H1 (cell line): ENCODE measurements around the gene CRYBB1. TPM values are rescaled to one million over a fixed set of nuclear protein-coding genes. Genes with fewer than 3 reads are reported as not detected.
A peak's percentile ranks its signal among the peaks of the same experiment; 100 is the strongest.

Source experiments
- CTCF ChIA-PET: fragments of 300-600 bp; sonication (Branson Sonifier 250); formaldehyde crosslinking; loops from one replicate; lab custom pipeline; 2021; ENCODE audit not compliant: partially characterized antibody; lab: Charles Lee
- POLR2A ChIA-PET: fragments of 300-600 bp; sonication (Branson Sonifier 250); formaldehyde crosslinking; loops from one replicate; lab custom pipeline; 2021; ENCODE audit warnings: inconsistent platforms; ENCODE audit not compliant: partially characterized antibody; lab: Charles Lee
- DNase-seq, 2 experiments: peaks; one replicate each; pipeline versions ENCODE4 v3.0.0 to v3.0.0-alpha.2; 2010 to 2022; ENCODE audit warnings: low spot score in 2 of 2, low read depth in 1 of 2, mixed read lengths in 1 of 2
- FAIRE-seq: peaks from 2 replicates; lab custom pipeline; 2011; peaks lifted over from hg19 to GRCh38; lab: Jason Lieb, UNC
- H2AFZ ChIP-seq: 2 replicates; pipeline ENCODE4 v1.8.1; 2012; ENCODE audit warnings: low read length, inconsistent platforms
- H2AK5ac ChIP-seq: 2 replicates; pipeline ENCODE4 v1.6.1; 2013; ENCODE audit warnings: low read depth, low read length
- H2BK120ac ChIP-seq: replicated peaks from 2 replicates; pipeline ENCODE3; 2013; ENCODE audit warnings: low read depth, low read length, inconsistent platforms
- H2BK12ac ChIP-seq: 2 replicates; pipeline ENCODE4 v1.6.1; 2013; ENCODE audit warnings: low read depth, low read length
- H2BK15ac ChIP-seq: 2 replicates; pipeline ENCODE4 v1.6.1; 2013; ENCODE audit warnings: low read length
- H2BK20ac ChIP-seq: 2 replicates; pipeline ENCODE4 v1.6.1; 2013; ENCODE audit warnings: low read length
- H2BK5ac ChIP-seq: 2 replicates; pipeline ENCODE4 v1.6.1; 2013; ENCODE audit warnings: low read depth, low read length
- H3K14ac ChIP-seq: 2 replicates; pipeline ENCODE4 v1.6.1; 2013; ENCODE audit warnings: inconsistent platforms; ENCODE audit not compliant: insufficient read length
- H3K18ac ChIP-seq: 2 replicates; pipeline ENCODE4 v1.6.1; 2013; ENCODE audit warnings: low read length; ENCODE audit errors: extremely low read depth
- H3K23ac ChIP-seq: 2 replicates; pipeline ENCODE4 v1.6.1; 2013; ENCODE audit warnings: inconsistent platforms; ENCODE audit not compliant: insufficient read length
- H3K23me2 ChIP-seq: 2 replicates; pipeline ENCODE4 v1.6.1; 2013; ENCODE audit warnings: low read depth, low read length
- H3K27ac ChIP-seq: 2 replicates; pipeline ENCODE4 v1.6.1; 2011; ENCODE audit warnings: low read depth, low read length, inconsistent platforms
- H3K27me3 ChIP-seq, 4 experiments: replicated peaks in 1 of 4; 1 replicate in 1 of 4; 2 replicates in 3 of 4; pipeline versions ENCODE4 v1.6.1 to v1.8.1; 2011 to 2013; ENCODE audit warnings: low read length in 3 of 4, mild to moderate bottlenecking in 3 of 4, inconsistent platforms in 2 of 4, mixed read lengths in 2 of 4, moderate library complexity in 1 of 4; ENCODE audit not compliant: control insufficient read depth in 3 of 4, insufficient read depth in 3 of 4; ENCODE audit errors: extremely low read depth in 1 of 4
- H3K36me3 ChIP-seq, 4 experiments: 2 replicates each; pipeline versions ENCODE4 v1.6.1 to v1.8.1; 2011 to 2013; ENCODE audit warnings: mild to moderate bottlenecking in 4 of 4, low read length in 3 of 4, moderate library complexity in 2 of 4, control low read depth in 1 of 4, inconsistent platforms in 1 of 4; ENCODE audit not compliant: insufficient read depth in 4 of 4, control insufficient read depth in 2 of 4
- H3K4ac ChIP-seq: replicated peaks from 2 replicates; pipeline ENCODE3; 2013; ENCODE audit warnings: low read length, low read depth, mixed read lengths, inconsistent platforms; ENCODE audit not compliant: insufficient read length
- H3K4me1 ChIP-seq, 4 experiments: replicated peaks in 1 of 4; 1 replicate in 1 of 4; 2 replicates in 3 of 4; pipeline versions ENCODE4 v1.6.1 to v1.8.1; 2011 to 2013; ENCODE audit warnings: low read length in 3 of 4, inconsistent platforms in 2 of 4, mixed read lengths in 1 of 4; ENCODE audit not compliant: insufficient read depth in 4 of 4, control insufficient read depth in 3 of 4
- H3K4me2 ChIP-seq, 2 experiments: 2 replicates each; pipeline versions ENCODE4 v1.6.1 to v1.8.1; 2011 to 2013; ENCODE audit warnings: low read depth in 2 of 2, low read length in 2 of 2, control low read depth in 1 of 2, inconsistent platforms in 1 of 2, mild to moderate bottlenecking in 1 of 2; ENCODE audit not compliant: insufficient read depth in 1 of 2
- H3K4me3 ChIP-seq, 4 experiments: fragments of 200-600, 300-600 bp in 1 of 4; sonication (generic), shearing (Covaris generic), sonication (Bioruptor Twin) in 1 of 4; 2 replicates each; pipeline versions ENCODE4 v1.5.1 to v1.8.1; 2011 to 2016; ENCODE audit warnings: low read length in 4 of 4, low read depth in 3 of 4, control low read depth in 2 of 4, inconsistent platforms in 2 of 4, mild to moderate bottlenecking in 2 of 4, mixed read lengths in 1 of 4, moderate library complexity in 1 of 4; ENCODE audit not compliant: insufficient read depth in 2 of 4; ENCODE audit errors: extremely low read depth in 1 of 4
- H3K56ac ChIP-seq: replicated peaks from 2 replicates; pipeline ENCODE3; 2013; ENCODE audit warnings: low read depth, mild to moderate bottlenecking, mixed read lengths, low read length, inconsistent platforms; ENCODE audit not compliant: insufficient read length
- H3K79me1 ChIP-seq: 2 replicates; pipeline ENCODE4 v1.6.1; 2013; ENCODE audit warnings: low read depth, low read length, control low read depth
- H3K79me2 ChIP-seq, 2 experiments: 2 replicates each; pipeline versions ENCODE4 v1.6.1 to v1.8.1; 2012 to 2013; ENCODE audit warnings: low read length in 2 of 2, mild to moderate bottlenecking in 2 of 2, inconsistent platforms in 1 of 2; ENCODE audit not compliant: insufficient read depth in 2 of 2, control insufficient read depth in 1 of 2
- H3K9ac ChIP-seq, 4 experiments: replicated peaks in 1 of 4; 1 replicate in 1 of 4; 2 replicates in 3 of 4; pipeline versions ENCODE4 v1.6.1 to v1.8.1; 2011 to 2013; ENCODE audit warnings: low read depth in 3 of 4, low read length in 3 of 4, control low read depth in 2 of 4, mild to moderate bottlenecking in 2 of 4, moderate library complexity in 2 of 4, inconsistent platforms in 1 of 4; ENCODE audit errors: extremely low read depth in 1 of 4
- H3K9me3 ChIP-seq, 2 experiments: 2 replicates each; pipeline versions ENCODE4 v1.6.1 to v1.8.1; 2012 to 2013; ENCODE audit warnings: mild to moderate bottlenecking in 2 of 2, moderate library complexity in 2 of 2, control low read depth in 1 of 2, inconsistent platforms in 1 of 2, low read depth in 1 of 2, low read length in 1 of 2, mixed read lengths in 1 of 2; ENCODE audit not compliant: insufficient read depth in 2 of 2
- H4K20me1 ChIP-seq, 2 experiments: replicated peaks in 1 of 2; 2 replicates each; pipeline versions ENCODE3 to v1.8.1; 2011 to 2013; ENCODE audit warnings: inconsistent platforms in 2 of 2, low read length in 2 of 2, mild to moderate bottlenecking in 1 of 2; ENCODE audit not compliant: insufficient read depth in 2 of 2, control insufficient read depth in 1 of 2
- H4K5ac ChIP-seq: 2 replicates; pipeline ENCODE4 v1.6.1; 2013; ENCODE audit warnings: low read length, low read depth, mixed read lengths, inconsistent platforms; ENCODE audit not compliant: insufficient read length
- H4K8ac ChIP-seq: 2 replicates; pipeline ENCODE4 v1.8.0; 2013; ENCODE audit warnings: mild to moderate bottlenecking, moderate library complexity, low read length, inconsistent platforms; ENCODE audit not compliant: insufficient read depth; ENCODE audit errors: extremely low read depth
- H4K91ac ChIP-seq: replicated peaks from 2 replicates; pipeline ENCODE3; 2013; ENCODE audit warnings: low read length, mixed read lengths, inconsistent platforms; ENCODE audit not compliant: insufficient read length
- BACH1 ChIP-seq: IDR thresholded peaks from 2 replicates; pipeline ENCODE4 v1.6.1; 2012; ENCODE audit warnings: low read length, improper control_type of control experiment
- CREB1 ChIP-seq: IDR thresholded peaks from 2 replicates; pipeline ENCODE4 v1.6.1; 2012; ENCODE audit warnings: inconsistent platforms
- GTF2F1 ChIP-seq: IDR thresholded peaks from 2 replicates; pipeline ENCODE4 v1.6.1; 2012; ENCODE audit warnings: low read depth, low read length, improper control_type of control experiment, borderline replicate concordance
- HDAC2 ChIP-seq, 2 experiments: fragments of 300-600 bp in 1 of 2; sonication (generic) in 1 of 2; IDR thresholded peaks; 2 replicates each; pipeline ENCODE4 v1.6.1; 2011 to 2012; ENCODE audit warnings: low read depth in 2 of 2, low read length in 2 of 2, mild to moderate bottlenecking in 2 of 2, moderate library complexity in 2 of 2, borderline replicate concordance in 1 of 2, inconsistent platforms in 1 of 2
- HDAC6 ChIP-seq: IDR thresholded peaks from one replicate; pipeline ENCODE4 v1.7.1; 2012; ENCODE audit warnings: low read depth, mild to moderate bottlenecking, inconsistent platforms, low read length, moderate library complexity
- KDM1A ChIP-seq: fragments of 200-600, 300-600 bp; sonication (generic); IDR thresholded peaks from 2 replicates; pipeline ENCODE4 v1.7.1; 2016; ENCODE audit warnings: mild to moderate bottlenecking, low read length, borderline replicate concordance
- KDM5A ChIP-seq: fragments of 200-600 bp; IDR thresholded peaks from 2 replicates; pipeline ENCODE4 v1.7.1; 2012; ENCODE audit warnings: mild to moderate bottlenecking, low read length, inconsistent platforms, mixed read lengths
- TAF1 ChIP-seq: IDR thresholded peaks from 2 replicates; pipeline ENCODE4 v1.6.1; 2011; ENCODE audit warnings: mild to moderate bottlenecking, low read depth, low read length
- WGBS, 2 experiments: shearing (Covaris generic) in 1 of 2; methylation state at CpG; one replicate each; pipeline versions ENCODE4 v1.1.6 to v1.1.7; 2013 to 2015; ENCODE audit warnings: low lambda C conversion rate in 2 of 2, mixed read lengths in 2 of 2, inconsistent platforms in 1 of 2, low coverage in 1 of 2, missing lambda C conversion rate in 1 of 2; ENCODE audit not compliant: insufficient replicate concordance in 2 of 2, insufficient coverage in 1 of 2, insufficient read length in 1 of 2; ENCODE audit errors: extremely low coverage in 1 of 2, missing lambda C conversion rate in 1 of 2; 5-methylcytosine and 5-hydroxymethylcytosine counted together
- polyA plus RNA-seq, 7 experiments: library from polyadenylated mRNA; depleted of rRNA in 3 of 7; stranded (reverse) in 5 of 7; unstranded in 2 of 7; fragments of >200 nt in 5 of 7; fragments of 200-250 nt in 2 of 7; gene quantifications; 1 replicate in 5 of 7; 2 replicates in 1 of 7; 4 replicates in 1 of 7; pipeline versions ENCODE4 v1.2.1 to v1.2.3, GENCODE V29; 2011 to 2013; ENCODE audit warnings: missing spikeins in 2 of 7, mixed read lengths in 2 of 7
- total RNA-seq: library from RNA; stranded (reverse); fragmentation: NEBNext Ultra II Directional; extraction: Animal tissue kit (Norgen Biotek cat#: 25700); gene quantifications from 2 replicates; pipeline ENCODE4 v1.2.1, GENCODE V29; 2021

Gene CRYBB1
- total and polyA plus RNA-seq, 2 of the 8 experiments (the other 6 are each of a cell fraction or from before 2014, with no cell fraction given): 1.7 to 6.0 TPM

DNA sequence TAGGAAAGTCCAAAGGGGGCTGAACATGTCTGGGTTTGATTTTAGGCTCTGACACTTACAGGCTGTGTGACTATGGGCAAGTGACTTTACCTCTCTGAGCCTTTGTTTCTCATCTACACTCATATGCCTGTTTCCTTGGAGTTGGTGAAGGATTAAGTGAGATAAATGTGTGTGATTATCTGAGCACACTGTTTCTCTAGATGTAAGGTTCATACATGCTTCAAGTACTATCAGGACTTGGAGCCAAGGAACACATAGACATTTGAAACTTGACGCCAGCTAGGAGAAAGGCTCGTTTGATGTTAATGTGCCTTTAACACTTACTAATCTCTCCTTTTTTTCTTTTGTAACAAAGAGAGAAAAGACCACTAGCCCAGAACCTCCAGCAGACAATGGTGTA is 9.7 kb downstream of the CRYBB1 start:
- H3K9ac ChIP-seq: no peak overlapping the region
- peaks cover 7 to 17% (median 10%) of the 10 kb centered on the region in 4 experiments for H3K4me1 ChIP-seq
- peaks cover 5 to 18% (median 14%) of the 10 kb centered on the region in 4 experiments for H3K27me3 ChIP-seq
- H3K79me1 ChIP-seq: no peaks in the 10 kb centered on the region; the same call in 1 of the 2 replicates
- H2AK5ac ChIP-seq: peak overlapping the region; percentile 57
- H3K27ac ChIP-seq: no peak overlapping the region
- H2BK15ac ChIP-seq: no peak overlapping the region
- no peak for FAIRE-seq
- POLR2A ChIA-PET: interaction anchor here (0.9 to 1.7 kb wide), 3 partner anchors 8 to 31 kb away, joined by 3 to 4 read pairs (median 3); no protein-coding TSS in a partner anchor
- peak overlapping the region; percentile 24 to 40; a peak in 3 of 4 replicates for H3K4me2 ChIP-seq
- H4K8ac ChIP-seq: no peak overlapping the region
- no peaks in the 10 kb centered on the region for H3K36me3 ChIP-seq
- WGBS, 2 experiments: 40% methylated on average over 2 of the region's 2 CpGs; no CpG with 5 or more reads in 1 of the 2 experiments
- H3K23me2 ChIP-seq: peaks cover 5% of the 10 kb centered on the region; the same call in 1 of the 2 replicates
- TF ChIP-seq HDAC2 (IDR thresholded peaks at IDR 0.05; ENCODE audit: borderline replicate concordance in 1 of 2, low read depth in 2 of 2, low read length in 2 of 2): peak in 1 of 2 experiments; percentile 98; a peak in 1 of 4 replicates
- no peak for TF ChIP-seq KDM5A
- TF ChIP-seq HDAC6: no peak
- TF ChIP-seq TAF1: no peak
- no peak for TF ChIP-seq CREB1
- peak; percentile 99 for TF ChIP-seq KDM1A
- TF ChIP-seq BACH1: no peak
- no peak for TF ChIP-seq GTF2F1
- TF ChIP-seq, all 59 proteins: peak for 2
- H2BK120ac ChIP-seq: no peak overlapping the region
- no peak overlapping the region for H3K56ac ChIP-seq
- no peak overlapping the region; a peak in 1 of 8 replicates for H3K4me3 ChIP-seq
- no peak overlapping the region for H3K4ac ChIP-seq
- peak overlapping the region; percentile 74 for H2BK20ac ChIP-seq
- H4K5ac ChIP-seq: no peak overlapping the region
- H3K9me3 ChIP-seq: no peaks in the 10 kb centered on the region
- H3K23ac ChIP-seq: no peak overlapping the region
- no peak overlapping the region for H2AFZ ChIP-seq
- H3K18ac ChIP-seq: peak overlapping the region; percentile 66; the same call in 1 of the 2 replicates
- CTCF ChIA-PET: interaction anchor here (1.0 kb wide), 1 partner anchor 25 kb away, joined by 5 read pairs; no protein-coding TSS in a partner anchor
- peak overlapping the region; percentile 28; the same call in 1 of the 2 replicates for H2BK5ac ChIP-seq
- H3K79me2 ChIP-seq: no peaks in the 10 kb centered on the region
- H4K20me1 ChIP-seq: no peaks in the 10 kb centered on the region
- H4K91ac ChIP-seq: peak overlapping the region; percentile 2
- H3K14ac ChIP-seq: no peak overlapping the region
- no peak for DNase-seq
- H2BK12ac ChIP-seq: peak overlapping the region; percentile 22; the same call in 1 of the 2 replicates
